ENCODE measurements around the gene B3GAT1.

DNA sequence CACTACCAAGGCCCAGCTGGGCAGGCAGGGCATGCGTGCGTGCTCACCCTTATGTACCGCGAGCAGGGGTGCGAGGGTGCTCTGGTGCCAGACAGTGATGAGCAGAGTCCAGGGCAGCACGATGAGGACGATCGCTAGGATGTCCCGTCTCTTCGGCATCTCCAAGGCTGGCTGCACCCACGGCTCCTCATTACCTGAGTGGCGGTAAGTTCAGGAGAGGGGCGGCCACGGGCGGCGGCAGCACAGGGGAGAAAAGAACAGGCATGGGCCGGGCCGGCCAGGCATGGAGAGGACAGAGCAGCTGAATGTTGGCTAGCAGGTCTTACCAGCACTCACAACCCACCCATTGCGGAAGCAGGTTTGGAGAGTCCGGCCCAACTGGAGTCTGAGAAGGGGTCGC lies 24.5 kb downstream of the B3GAT1 start:
- TF ChIP-seq CTCF (IDR thresholded peaks at IDR 0.05) (no peak), POLR2A (IDR thresholded peaks at IDR 0.05) (no peak)
